Neural cell (in vitro differentiated cells): ENCODE data around the gene OGDH. TPM values are rescaled to one million over a fixed set of nuclear protein-coding genes. Genes with fewer than 3 reads are reported as not detected.

Source experiments
- H2AFZ ChIP-seq: fragments of 200-600, 300-800 bp; sonication (generic), shearing (Covaris generic); 2 replicates; pipeline ENCODE4 v1.6.0; 2014; ENCODE audit warnings: low read depth, mild to moderate bottlenecking, antibody characterized with exemption, low read length, moderate library complexity
- H3F3A ChIP-seq: fragments of 200-600 bp; shearing (Covaris generic); 2 replicates; pipeline ENCODE4 v1.6.1; 2016; ENCODE audit warnings: mild to moderate bottlenecking, moderate library complexity, mixed read lengths, antibody characterized with exemption, low read length; ENCODE audit not compliant: insufficient read depth, poor library complexity, severe bottlenecking
- H3K27ac ChIP-seq: fragments of 200-600, 300-800 bp; sonication (generic), shearing (Covaris generic); 2 replicates; pipeline ENCODE4 v1.5.1; 2014; ENCODE audit warnings: mild to moderate bottlenecking, low read length, moderate library complexity
- H3K27me3 ChIP-seq: fragments of 300-800, 200-600 bp; sonication (generic), shearing (Covaris generic); 2 replicates; pipeline ENCODE4 v1.6.0; 2014; ENCODE audit warnings: mild to moderate bottlenecking, low read depth, low read length, moderate library complexity; ENCODE audit not compliant: insufficient read depth
- H3K36me3 ChIP-seq: fragments of 300-800, 200-600 bp; sonication (generic), shearing (Covaris generic); 2 replicates; pipeline ENCODE4 v1.5.1; 2014; ENCODE audit warnings: mild to moderate bottlenecking, antibody characterized with exemption, low read length, moderate library complexity; ENCODE audit not compliant: insufficient read depth
- H3K4me2 ChIP-seq: fragments of 300-800, 200-600 bp; sonication (generic), shearing (Covaris generic); 2 replicates; pipeline ENCODE4 v1.6.0; 2014; ENCODE audit warnings: mild to moderate bottlenecking, low read length
- H3K4me3 ChIP-seq: fragments of 300-800, 200-600 bp; sonication (generic), shearing (Covaris generic); 2 replicates; pipeline ENCODE4 v1.5.1; 2014; ENCODE audit warnings: mild to moderate bottlenecking, low read length, moderate library complexity
- H3K79me2 ChIP-seq: fragments of 200-600 bp; shearing (Covaris generic); replicated peaks from 2 replicates; pipeline ENCODE4 v1.6.0; 2014; ENCODE audit warnings: mild to moderate bottlenecking, low read length, moderate library complexity; ENCODE audit not compliant: insufficient read depth
- H3K9ac ChIP-seq: fragments of 300-800, 200-600 bp; sonication (generic), shearing (Covaris generic); 2 replicates; pipeline ENCODE4 v1.6.1; 2016; ENCODE audit warnings: mild to moderate bottlenecking, low read length, mixed read lengths
- H3K9me2 ChIP-seq: fragments of 200-600 bp; shearing (Covaris generic); 2 replicates; pipeline ENCODE4 v1.6.1; 2016; ENCODE audit warnings: mild to moderate bottlenecking, low read length, mixed read lengths; ENCODE audit not compliant: insufficient read depth
- H3K9me3 ChIP-seq: fragments of 200-600, 300-800 bp; sonication (generic), shearing (Covaris generic); 2 replicates; pipeline ENCODE4 v1.6.1; 2016; ENCODE audit warnings: mild to moderate bottlenecking, mixed run types, low read length, moderate library complexity, mixed read lengths
- H4K20me1 ChIP-seq: fragments of 200-600 bp; shearing (Covaris generic); 2 replicates; pipeline ENCODE4 v1.6.1; 2016; ENCODE audit warnings: mild to moderate bottlenecking, mixed run types; ENCODE audit not compliant: insufficient read depth
- CTCF ChIP-seq: fragments of 450-650 bp; IDR thresholded peaks from 2 replicates; pipeline ENCODE4 v1.5.1; 2014; ENCODE audit warnings: antibody characterized with exemption, mild to moderate bottlenecking, moderate library complexity; ENCODE audit not compliant: poor library complexity, severe bottlenecking
- EP300 ChIP-seq: fragments of 450-650 bp; conservative IDR thresholded peaks from 2 replicates; pipeline ENCODE4 v1.6.1; 2014; ENCODE audit warnings: antibody characterized with exemption, mild to moderate bottlenecking, moderate library complexity; ENCODE audit not compliant: poor library complexity, severe bottlenecking
- EZH2 ChIP-seq: fragments of 200-600, 300-800 bp; shearing (Covaris generic), sonication (generic); IDR thresholded peaks from 2 replicates; pipeline ENCODE4 v1.6.1; 2014; ENCODE audit warnings: antibody characterized with exemption, low read length, borderline replicate concordance, mild to moderate bottlenecking; ENCODE audit not compliant: insufficient read depth, poor library complexity, severe bottlenecking
- MXI1 ChIP-seq: fragments of 450-650 bp; conservative IDR thresholded peaks from 2 replicates; pipeline ENCODE4 v1.6.1; 2014; ENCODE audit warnings: antibody characterized with exemption, mild to moderate bottlenecking; ENCODE audit not compliant: poor library complexity, severe bottlenecking
- POLR2AphosphoS5 ChIP-seq: IDR thresholded peaks from 2 replicates; pipeline ENCODE4 v1.6.1; 2012
- RAD21 ChIP-seq: fragments of 450-650 bp; conservative IDR thresholded peaks from 2 replicates; pipeline ENCODE4 v1.6.1; 2014; ENCODE audit warnings: antibody characterized with exemption, mild to moderate bottlenecking, moderate library complexity
- SMC3 ChIP-seq: fragments of 450-650 bp; conservative IDR thresholded peaks from 2 replicates; pipeline ENCODE4 v1.6.1; 2014; ENCODE audit warnings: antibody characterized with exemption, mild to moderate bottlenecking, moderate library complexity; ENCODE audit not compliant: poor library complexity
- TAF1 ChIP-seq: IDR thresholded peaks from 2 replicates; pipeline ENCODE4 v1.6.1; 2012; ENCODE audit warnings: low read depth
- polyA plus RNA-seq: library from polyadenylated mRNA; depleted of rRNA; stranded (reverse); fragments of >200 nt; gene quantifications from 2 replicates; pipeline ENCODE4 v1.2.3, GENCODE V29; 2014
- TF ChIP-seq, protein P1 (sequence below): IDR thresholded peaks from 2 replicates; pipeline ENCODE4 v1.6.1; 2012; ENCODE audit warnings: borderline replicate concordance

The OGDH gene
- polyA plus RNA-seq, 1 donor from 2014 or later, result 16.9 TPM

- Histone ChIP-seq H3K9ac (no peak overlapping the region), H3K36me3 (no peaks in the 10 kb centered on the region), H3K9me2 (no peaks in the 10 kb centered on the region), H2AFZ (no peak overlapping the region), H3K4me3 (no peak overlapping the region), H4K20me1 (no peaks in the 10 kb centered on the region), H3K9me3 (no peaks in the 10 kb centered on the region), H3K79me2 (no peaks in the 10 kb centered on the region), H3F3A (no peaks in the 10 kb centered on the region), H3K27me3 (no peaks in the 10 kb centered on the region), H3K27ac (no peak overlapping the region), H3K4me2 (no peak overlapping the region)
- TF ChIP-seq MXI1, result no peak
- TF ChIP-seq EZH2, result no peak
- no peak for TF ChIP-seq EP300
- no peak for TF ChIP-seq POLR2AphosphoS5
- TF ChIP-seq, protein P1, sequence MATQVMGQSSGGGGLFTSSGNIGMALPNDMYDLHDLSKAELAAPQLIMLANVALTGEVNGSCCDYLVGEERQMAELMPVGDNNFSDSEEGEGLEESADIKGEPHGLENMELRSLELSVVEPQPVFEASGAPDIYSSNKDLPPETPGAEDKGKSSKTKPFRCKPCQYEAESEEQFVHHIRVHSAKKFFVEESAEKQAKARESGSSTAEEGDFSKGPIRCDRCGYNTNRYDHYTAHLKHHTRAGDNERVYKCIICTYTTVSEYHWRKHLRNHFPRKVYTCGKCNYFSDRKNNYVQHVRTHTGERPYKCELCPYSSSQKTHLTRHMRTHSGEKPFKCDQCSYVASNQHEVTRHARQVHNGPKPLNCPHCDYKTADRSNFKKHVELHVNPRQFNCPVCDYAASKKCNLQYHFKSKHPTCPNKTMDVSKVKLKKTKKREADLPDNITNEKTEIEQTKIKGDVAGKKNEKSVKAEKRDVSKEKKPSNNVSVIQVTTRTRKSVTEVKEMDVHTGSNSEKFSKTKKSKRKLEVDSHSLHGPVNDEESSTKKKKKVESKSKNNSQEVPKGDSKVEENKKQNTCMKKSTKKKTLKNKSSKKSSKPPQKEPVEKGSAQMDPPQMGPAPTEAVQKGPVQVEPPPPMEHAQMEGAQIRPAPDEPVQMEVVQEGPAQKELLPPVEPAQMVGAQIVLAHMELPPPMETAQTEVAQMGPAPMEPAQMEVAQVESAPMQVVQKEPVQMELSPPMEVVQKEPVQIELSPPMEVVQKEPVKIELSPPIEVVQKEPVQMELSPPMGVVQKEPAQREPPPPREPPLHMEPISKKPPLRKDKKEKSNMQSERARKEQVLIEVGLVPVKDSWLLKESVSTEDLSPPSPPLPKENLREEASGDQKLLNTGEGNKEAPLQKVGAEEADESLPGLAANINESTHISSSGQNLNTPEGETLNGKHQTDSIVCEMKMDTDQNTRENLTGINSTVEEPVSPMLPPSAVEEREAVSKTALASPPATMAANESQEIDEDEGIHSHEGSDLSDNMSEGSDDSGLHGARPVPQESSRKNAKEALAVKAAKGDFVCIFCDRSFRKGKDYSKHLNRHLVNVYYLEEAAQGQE, result no peak
- TF ChIP-seq CTCF, result no peak
- no peak for TF ChIP-seq RAD21
- no peak for TF ChIP-seq SMC3
- TF ChIP-seq TAF1, result no peak
These were observed 105.6 kb downstream of the OGDH start for GRCh38 chr7:44712012-44712411.

- Histone ChIP-seq H3K9ac (no peak overlapping the region), H3K9me3 (no peaks in the 10 kb centered on the region), H3K27ac (no peak overlapping the region), H3K4me2 (no peak overlapping the region), H3K79me2 (no peaks in the 10 kb centered on the region), H2AFZ (no peak overlapping the region), H3K27me3 (no peaks in the 10 kb centered on the region), H3K4me3 (no peak overlapping the region), H3F3A (no peaks in the 10 kb centered on the region), H4K20me1 (no peaks in the 10 kb centered on the region), H3K9me2 (no peaks in the 10 kb centered on the region), H3K36me3 (no peaks in the 10 kb centered on the region)
- TF ChIP-seq EZH2 (no peak), SMC3 (no peak), POLR2AphosphoS5 (no peak), TAF1 (no peak), MXI1 (no peak), RAD21 (no peak), EP300 (no peak), CTCF (no peak)
- TF ChIP-seq, protein P1, result no peak
These were observed 106.7 kb downstream of the OGDH start for GRCh38 chr7:44713141-44713540.
